ENCODE measurements around the gene GABRP. TPM values are rescaled to one million over a fixed set of nuclear protein-coding genes. Genes with fewer than 3 reads are reported as not detected.
"Not testable (repeated sequence)": the region's sequence is repeated elsewhere in the genome, so short reads cannot be mapped to it uniquely, and the experiment has no call there.

GABRP gene
- total RNA-seq, 1 donor from 2014 or later, result 6.4 TPM

DNA sequence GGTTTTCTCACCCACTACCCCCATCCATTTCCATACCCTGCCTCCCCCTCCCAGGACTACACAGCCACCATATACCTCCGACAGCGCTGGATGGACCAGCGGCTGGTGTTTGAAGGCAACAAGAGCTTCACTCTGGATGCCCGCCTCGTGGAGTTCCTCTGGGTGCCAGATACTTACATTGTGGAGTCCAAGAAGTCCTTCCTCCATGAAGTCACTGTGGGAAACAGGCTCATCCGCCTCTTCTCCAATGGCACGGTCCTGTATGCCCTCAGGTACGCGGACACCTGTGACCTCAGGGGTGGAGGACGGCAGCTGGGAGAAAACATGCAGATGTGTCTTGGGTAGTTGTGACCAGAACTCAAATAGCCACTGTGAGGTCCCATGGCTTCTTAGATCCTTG is 11.6 kb downstream of the GABRP start:
- no peak for ATAC-seq

DNA sequence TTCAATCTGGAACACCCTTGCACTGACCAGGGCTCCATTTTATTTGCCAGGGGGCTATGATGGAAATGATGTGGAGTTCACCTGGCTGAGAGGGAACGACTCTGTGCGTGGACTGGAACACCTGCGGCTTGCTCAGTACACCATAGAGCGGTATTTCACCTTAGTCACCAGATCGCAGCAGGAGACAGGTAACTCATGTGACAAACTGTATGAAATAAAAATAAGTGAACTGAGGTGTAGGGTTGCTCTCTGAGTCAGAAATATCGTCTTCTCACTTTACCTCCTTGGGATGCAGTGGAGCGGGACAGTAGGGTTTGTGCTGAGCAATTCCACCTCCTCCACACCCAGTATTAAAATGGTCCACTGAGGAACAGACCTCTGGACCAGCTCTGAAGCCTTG is 22.1 kb downstream of the GABRP start:
- ATAC-seq, result no peak

DNA sequence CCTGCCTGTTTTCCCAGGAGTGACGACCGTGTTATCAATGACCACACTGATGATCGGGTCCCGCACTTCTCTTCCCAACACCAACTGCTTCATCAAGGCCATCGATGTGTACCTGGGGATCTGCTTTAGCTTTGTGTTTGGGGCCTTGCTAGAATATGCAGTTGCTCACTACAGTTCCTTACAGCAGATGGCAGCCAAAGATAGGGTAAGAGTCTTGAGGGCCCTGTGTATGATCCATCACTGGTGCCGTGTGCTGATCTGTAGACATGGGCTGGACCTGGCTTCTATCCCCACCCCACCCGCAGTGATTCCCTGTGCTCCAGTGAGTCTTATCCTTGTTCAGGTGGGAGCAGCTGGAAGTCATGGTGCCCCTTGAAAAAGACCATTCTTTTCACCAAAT is 26.0 kb downstream of the GABRP start:
- ATAC-seq, result no peak

DNA sequence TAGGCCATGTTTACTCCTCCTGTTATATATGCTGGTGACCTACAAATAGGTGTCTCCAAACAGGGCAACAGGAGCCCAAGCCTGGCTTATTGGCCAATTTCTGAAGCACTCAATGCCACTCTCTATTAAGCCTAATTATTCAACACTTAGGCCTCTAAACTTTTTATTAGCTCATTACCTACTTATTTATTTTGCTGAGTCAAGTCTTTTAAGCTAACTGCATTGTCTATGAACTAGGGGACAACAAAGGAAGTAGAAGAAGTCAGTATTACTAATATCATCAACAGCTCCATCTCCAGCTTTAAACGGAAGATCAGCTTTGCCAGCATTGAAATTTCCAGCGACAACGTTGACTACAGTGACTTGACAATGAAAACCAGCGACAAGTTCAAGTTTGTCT is 28.2 kb downstream of the GABRP start:
- no peak for ATAC-seq

DNA sequence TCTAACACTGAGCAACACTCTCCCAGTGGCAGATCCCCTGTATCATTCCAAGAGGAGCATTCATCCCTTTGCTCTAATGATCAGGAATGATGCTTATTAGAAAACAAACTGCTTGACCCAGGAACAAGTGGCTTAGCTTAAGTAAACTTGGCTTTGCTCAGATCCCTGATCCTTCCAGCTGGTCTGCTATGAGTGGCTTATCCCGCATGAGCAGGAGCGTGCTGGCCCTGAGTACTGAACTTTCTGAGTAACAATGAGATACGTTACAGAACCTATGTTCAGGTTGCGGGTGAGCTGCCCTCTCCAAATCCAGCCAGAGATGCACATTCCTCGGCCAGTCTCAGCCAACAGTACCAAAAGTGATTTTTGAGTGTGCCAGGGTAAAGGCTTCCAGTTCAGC is 29.7 kb downstream of the GABRP start:
- no peak for ATAC-seq

DNA sequence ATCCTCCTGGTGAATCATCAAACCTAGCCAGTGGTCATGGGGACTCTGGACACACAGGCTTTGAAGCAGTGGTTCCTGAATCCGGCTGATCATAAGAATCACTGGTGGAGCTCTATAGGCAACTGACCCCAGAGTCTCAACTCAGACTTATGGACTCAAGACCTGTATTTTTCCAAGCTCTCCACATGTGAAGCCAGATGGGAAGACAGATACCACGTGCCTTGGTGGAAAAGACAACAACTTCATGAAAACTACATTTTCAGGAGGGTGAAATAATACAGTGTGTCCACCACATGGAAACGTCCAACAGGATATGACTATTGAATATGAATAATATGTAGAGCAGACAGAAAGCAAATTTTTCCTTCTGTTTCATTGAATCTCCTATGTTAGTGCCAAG is 33.7 kb downstream of the GABRP start:
- no peak for ATAC-seq

DNA sequence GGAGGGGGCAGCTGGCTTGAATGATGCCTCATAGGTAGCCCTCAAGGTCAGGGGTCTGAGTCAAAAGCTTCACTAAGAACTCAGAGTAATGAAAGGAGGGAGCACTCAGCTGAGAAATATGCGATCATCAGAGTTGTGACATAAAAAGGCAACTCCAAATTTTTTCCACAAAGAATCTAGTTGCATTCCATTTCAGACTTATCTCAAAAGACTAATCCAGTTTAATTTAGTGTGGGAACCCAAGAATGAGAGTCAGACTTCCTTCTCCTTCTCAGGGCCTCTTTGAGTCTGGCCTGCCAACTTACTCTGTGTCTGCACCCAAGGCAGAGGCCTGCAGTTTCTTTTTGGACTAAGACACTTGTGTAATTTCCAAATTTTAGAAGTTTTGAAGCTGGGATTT is 34.7 kb downstream of the GABRP start:
- no peak for ATAC-seq

DNA sequence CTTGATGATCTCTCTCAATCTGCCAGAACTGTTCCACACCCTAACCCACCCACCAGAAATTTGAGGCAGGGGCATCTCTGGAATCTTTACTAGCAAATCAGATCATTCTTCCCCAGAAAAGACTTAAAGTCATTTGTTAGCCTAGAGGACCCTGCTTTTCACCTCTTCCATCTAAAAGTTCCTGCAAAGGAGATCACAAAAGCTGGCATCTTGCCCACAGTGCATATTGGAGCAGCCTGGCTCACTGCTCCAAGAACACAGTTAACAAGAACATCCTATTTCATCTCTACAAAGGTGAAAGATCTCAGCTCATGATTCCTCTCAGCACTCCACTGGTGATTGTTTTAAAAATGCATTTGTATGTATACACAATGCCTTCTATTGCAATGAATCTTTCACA is 36.3 kb downstream of the GABRP start:
- no peak for ATAC-seq

DNA sequence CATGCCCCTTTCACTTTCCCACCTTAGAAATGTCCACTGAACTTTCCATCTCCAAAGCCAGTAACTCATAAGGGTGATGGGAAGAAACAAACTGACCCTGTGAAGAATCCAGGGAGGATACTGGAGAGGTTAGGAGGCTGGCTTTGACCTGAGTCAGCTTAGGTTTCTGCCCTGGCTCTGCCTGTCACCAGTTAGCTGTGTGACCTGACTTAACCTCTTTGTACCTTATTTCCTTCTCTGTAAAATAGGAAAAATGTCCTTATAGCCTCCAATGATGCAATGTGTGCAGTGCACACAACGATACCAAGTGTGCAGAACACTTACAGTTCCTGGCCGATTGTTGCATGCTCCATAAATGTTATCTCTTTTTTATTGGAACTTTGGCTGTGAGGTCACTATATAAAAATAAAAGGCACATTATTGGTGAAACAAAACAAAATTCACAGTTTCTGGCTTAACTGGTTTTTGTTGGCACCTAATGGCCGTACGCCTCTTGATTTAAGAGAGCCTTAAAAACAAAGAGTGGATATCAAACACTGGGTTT is 37.8 kb downstream of the GABRP start:
- no peak for ATAC-seq

DNA sequence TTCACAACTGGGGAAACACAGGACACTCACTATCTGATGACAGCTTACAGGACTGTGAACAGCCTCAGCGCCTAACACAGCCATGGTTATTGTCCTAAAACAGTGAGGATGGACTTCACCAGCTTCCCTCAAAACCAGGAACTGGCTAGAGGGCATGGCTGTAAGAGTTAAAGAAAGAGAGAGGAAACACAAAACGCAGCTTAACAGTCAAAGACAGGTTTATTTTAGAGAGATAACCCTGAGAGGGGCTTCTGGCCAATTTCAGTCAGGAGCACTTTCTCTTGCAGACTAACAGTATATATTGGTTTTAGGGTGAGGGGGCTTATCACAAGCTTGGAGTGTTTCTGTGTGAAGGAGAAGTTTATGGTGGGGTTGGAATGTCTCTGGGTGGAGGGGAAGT is 42.6 kb downstream of the GABRP start:
- no peak for ATAC-seq

DNA sequence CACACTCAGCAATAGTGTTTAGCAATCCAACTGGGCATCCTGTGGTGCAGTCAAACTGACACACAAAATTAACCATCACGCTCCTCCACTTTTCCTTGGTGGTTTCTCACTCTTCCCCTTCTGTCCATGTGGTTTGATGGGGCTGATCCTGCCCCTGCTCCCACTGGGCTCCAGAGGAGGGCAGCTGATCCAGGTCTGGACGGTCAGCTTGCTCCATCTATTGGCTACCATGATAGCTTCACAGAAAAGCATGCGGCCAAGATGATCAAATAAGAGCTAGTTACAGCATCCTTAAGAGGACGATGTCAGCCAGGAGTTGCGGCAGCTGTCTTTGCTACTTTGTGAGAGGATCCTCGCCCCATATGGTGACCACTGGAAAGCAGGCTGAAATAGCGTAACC is 48.7 kb downstream of the GABRP start:
- no peak for ATAC-seq

DNA sequence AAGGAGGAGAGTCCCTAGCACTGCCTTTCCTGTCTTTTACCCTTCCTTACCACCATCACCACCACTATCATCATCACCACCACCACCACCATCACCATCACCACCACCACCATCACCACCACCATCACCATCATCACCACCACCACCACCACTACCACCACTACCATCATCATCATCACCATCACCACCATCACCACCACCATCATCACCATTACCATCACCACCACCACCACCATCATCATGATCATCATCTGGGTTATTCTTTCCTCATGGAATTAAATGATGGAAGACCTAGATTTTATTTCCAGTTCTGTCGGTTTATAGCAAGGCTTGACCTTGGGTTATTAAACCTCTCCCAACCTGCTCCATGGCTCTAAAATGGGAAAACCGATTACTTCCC is 50.5 kb downstream of the GABRP start:
- not testable (repeated sequence) for ATAC-seq

DNA sequence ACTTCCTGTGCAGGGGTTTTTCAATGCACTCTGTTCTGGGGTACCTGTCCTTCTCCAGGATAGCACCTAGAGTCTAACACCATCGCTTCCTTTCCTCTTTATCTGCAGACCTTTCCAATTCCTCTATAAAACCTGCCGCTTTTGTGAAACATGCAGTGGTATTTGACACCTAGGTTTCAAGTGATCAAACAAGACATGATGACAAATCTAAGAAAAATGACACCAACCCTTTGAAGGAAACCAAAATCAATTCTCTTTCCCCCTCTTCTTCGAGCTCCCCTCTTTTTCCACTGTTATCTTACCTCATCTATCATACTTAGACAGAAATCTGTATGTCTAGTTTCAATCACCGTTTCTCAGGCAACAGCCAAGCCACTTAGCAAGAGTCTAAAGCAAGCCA is 52.7 kb downstream of the GABRP start:
- ATAC-seq, result no peak

DNA sequence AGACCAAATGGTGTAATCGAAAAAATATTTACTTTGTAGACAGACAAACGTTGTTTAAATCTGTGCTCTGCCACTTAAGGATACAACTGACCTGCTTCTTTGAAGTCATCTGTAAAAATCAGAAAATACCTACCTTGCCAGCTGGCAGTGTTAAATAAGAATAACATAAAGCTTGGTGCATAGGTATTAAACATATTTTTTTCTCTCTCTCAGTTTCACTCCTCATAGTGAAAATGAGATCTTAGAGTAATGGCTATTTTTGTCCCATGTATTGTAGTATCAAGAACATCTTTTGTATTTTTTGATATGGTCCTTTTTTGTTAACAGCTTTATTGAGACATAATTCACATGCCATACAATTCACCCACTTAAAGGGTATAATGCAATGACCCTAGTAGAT is 60.3 kb downstream of the GABRP start:
- ATAC-seq, result no peak

DNA sequence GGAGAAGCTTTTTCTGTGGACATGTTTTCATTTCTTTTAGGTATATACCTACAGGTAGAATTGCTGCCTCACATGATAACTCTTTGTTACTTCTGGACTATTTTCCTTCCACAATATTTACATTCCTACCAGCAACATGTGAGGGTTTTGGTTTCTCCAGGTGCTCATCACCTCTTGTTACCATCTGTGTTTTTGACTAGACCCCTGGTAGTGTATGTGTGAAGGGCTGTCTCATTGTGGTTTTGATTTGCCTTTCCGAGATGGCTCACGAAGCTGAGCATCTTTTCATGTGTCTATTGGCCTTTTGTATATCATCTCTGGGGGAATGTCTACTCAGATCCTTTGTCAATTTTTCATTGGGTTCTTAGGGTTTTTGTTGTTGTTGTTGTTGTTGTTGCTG is 61.1 kb downstream of the GABRP start:
- no peak for ATAC-seq

DNA sequence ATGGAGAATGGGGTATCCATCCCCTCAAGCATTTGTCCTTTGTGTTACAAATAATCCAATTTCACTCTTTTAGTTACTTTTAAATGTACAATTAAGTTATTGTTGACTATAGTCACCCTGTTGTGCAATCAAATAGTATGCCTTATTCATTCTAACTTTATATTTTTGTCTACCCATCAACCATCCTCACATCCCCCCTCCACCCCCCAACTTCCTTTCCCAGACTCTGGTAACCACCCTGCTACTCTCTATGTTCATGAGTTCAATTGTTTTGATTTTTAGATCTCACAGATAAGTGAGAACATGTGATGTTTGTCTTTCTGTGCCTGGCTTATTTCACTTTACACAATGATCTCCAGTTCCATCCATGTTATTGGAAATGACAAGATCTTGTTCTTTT is 62.9 kb downstream of the GABRP start:
- ATAC-seq, result no peak

DNA sequence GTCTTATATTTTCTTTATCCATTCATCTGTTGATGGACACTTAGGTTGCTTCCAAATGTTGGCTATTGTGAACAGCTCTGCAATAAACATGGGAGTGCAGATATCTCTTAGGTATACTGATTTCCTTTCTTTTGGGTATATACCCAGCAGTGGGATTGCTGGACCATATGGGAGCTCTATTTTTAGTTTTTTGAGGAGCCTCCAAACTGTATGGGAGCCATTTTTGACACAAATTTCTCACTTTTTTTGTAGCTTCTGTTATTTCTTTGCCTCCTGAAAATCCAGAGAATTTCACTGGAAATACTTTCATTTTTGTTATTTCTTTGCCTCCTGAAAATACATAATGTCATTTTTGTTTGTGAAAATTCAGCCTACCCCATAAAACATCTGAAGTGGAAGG is 63.3 kb downstream of the GABRP start:
- no peak for ATAC-seq

DNA sequence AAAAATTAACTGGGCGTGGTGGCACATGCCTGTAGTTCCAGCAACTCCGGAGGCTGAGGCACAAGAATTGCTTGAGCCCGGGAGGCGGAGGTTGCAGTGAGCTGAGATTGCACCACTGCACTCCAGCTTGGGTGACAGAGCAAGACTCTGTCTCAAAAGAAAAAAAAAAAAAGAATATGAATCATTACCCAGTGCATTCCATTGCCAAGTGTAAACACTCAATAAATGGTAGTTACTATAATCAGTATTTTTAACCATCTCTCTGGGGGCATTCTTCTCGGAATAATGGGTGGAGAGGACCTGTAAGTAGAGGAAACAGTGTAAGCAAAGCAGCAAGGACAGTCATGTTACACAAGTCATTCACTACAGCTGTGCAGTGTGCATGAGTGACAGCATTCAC is 64.5 kb downstream of the GABRP start:
- ATAC-seq, result no peak

DNA sequence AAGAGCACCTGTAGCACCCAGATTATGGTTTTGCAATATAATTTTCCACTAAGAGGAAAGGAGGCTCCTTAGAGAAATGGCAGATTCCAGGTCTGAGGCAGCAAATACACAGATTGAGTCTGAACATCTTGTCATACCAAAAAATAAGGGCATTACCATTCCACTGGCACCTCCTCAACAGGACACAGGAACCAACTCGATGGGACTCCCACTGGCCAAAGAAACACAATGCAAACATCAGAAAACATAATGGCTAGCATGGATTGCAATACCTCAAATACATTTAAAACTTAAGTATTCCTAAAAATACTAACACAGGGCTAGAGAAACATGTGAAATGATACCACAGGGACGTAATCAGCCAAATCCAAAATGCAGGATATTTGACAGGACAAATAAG is 65.8 kb downstream of the GABRP start:
- ATAC-seq, result no peak

DNA sequence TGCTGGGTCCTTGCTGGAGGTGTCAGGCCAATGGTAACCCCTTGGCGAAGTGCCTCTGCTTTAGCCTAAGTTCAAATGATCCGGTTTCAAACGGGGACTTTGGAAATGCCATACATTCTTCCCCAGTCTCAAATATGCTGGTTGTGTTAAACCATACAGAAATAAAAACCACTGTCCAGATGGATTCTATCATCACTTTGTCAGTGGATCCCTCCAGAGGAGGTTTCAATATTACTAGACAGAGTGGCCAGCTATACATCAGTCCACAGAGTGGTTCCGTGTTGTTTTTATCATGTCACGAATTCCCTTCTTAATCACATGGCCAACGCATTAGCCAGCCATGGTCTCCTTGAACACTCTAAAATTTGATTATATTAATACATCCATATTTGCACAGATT is 71.0 kb downstream of the GABRP start:
- ATAC-seq, result no peak

DNA sequence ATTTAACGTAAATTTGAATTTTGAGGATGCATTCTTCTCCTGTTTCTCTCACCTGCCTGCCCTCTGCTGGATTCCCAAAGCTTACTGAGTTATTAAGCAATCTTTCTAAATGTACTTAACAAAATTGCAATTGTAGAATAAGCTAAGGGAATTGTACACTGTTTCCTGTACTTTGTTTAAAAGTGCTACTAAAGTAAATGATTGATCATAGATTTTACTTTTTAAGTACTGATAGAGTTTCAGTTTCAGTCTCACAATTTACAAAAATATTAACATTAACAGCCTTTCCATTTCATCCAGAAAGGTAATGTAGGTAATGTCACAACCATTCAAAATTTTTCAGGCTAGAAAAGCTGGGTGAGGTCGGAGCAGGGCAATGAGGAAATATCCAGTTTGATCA is 73.5 kb downstream of the GABRP start:
- no peak for ATAC-seq

DNA sequence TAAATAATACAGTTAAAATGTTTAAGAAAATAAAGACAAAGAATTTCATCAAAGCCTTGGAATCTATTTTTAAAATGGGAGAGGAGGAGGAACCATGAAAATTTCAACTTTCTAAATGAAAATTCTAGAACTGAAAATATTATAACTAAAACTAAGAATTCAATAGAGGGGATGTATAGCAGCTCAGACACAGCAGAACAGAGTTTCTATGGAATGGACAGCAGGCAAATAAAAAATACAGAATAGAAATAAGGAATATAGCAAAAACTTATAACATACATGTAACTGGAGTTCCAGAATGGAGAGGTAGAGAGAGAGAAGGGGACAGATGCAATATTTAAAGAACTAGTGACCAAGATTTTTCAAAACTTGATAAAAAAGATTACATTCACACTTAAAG is 76.9 kb downstream of the GABRP start:
- no peak for ATAC-seq

DNA sequence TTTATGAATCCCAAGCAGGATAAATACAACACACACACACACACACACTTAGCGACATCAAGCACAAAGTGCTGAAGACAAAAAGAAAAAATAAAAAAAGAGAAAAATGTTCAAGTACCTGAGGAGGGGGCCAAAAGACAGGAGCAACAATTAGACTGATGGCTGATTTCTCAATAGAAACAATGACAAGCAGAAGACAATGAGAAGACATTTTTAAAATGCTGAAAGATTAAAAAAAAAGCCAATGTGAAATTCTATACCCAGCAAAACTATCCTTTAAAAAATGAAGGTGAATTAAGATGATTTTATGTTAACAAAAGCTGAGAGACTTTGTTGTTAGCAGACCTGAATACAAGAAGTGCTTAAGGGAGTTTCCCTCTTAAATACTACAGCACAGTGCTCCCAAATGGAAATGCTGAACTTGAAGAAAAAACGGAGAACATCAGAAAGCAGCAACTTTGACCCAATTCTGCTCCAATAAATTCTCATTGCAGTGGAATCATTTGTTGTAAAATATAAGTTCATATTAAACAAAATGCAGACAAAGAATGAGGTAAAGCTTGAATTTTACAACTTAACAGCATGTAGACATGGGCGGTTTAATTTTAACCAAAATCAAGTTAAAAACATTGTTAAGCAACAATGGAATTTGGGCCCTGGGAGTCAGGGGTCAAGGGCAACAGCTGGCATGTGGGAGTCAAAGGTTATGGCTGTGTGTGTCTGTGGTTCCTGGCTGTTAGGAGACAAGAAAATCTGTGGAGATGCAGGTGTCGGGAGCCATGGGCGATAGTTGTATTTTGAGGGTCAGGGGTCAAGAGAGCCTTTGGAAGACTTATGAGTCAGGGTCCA is 77.5 kb downstream of the GABRP start:
- ATAC-seq, result no peak

DNA sequence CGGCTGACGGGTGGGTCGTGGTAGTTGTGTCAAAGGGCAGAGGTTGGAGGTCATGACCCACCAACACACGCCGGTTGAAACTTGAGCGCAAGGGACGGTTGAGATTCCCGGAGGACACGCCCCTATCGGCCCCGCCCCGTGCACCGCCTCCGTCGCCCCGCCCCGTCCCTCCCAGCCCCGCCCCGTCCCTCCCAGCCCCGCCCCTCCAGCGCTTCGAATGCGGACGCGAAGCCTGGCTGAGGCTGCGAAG is 78.1 kb downstream of the GABRP start:
- ATAC-seq, result no peak
